Ishikawa (cell line): ENCODE measurements around the gene LAMC3.

Experiments
- CEBPB ChIP-seq: IDR thresholded peaks from 2 replicates; pipeline ENCODE4 v1.6.1; 2012
- CREB1 ChIP-seq: IDR thresholded peaks from 2 replicates; pipeline ENCODE4 v1.6.1; 2012; ENCODE audit warnings: low read depth
- EGR1 ChIP-seq: IDR thresholded peaks from 2 replicates; pipeline ENCODE4 v1.6.1; 2012
- EP300 ChIP-seq: IDR thresholded peaks from 2 replicates; pipeline ENCODE4 v1.6.1; 2012; ENCODE audit warnings: borderline replicate concordance
- FOXM1 ChIP-seq: IDR thresholded peaks from 2 replicates; pipeline ENCODE4 v1.6.1; 2012; ENCODE audit warnings: low read depth, borderline replicate concordance
- MAX ChIP-seq: IDR thresholded peaks from 2 replicates; pipeline ENCODE4 v1.6.1; 2012
- NFIC ChIP-seq: IDR thresholded peaks from 2 replicates; pipeline ENCODE4 v1.6.1; 2012
- RAD21 ChIP-seq: IDR thresholded peaks from 2 replicates; pipeline ENCODE4 v1.6.1; 2012; ENCODE audit warnings: low read depth
- REST ChIP-seq: IDR thresholded peaks from 2 replicates; pipeline ENCODE4 v1.6.1; 2012; ENCODE audit warnings: low read depth, mild to moderate bottlenecking
- TAF1 ChIP-seq: IDR thresholded peaks from 2 replicates; pipeline ENCODE4 v1.6.1; 2012; ENCODE audit warnings: low read depth, mild to moderate bottlenecking
- TCF12 ChIP-seq: IDR thresholded peaks from 2 replicates; pipeline ENCODE4 v1.6.1; 2012; ENCODE audit warnings: low read depth
- TEAD4 ChIP-seq: IDR thresholded peaks from 2 replicates; pipeline ENCODE4 v1.6.1; 2012
- USF1 ChIP-seq: IDR thresholded peaks from 2 replicates; pipeline ENCODE4 v1.6.1; 2012
- YY1 ChIP-seq: IDR thresholded peaks from 2 replicates; pipeline ENCODE4 v1.6.1; 2012; ENCODE audit warnings: low read depth
- ZBTB7A ChIP-seq: IDR thresholded peaks from 2 replicates; pipeline ENCODE4 v1.6.1; 2012; ENCODE audit warnings: low read depth

LAMC3 gene

GRCh38 chr9:131092548-131093440 lies 83.8 kb downstream of the LAMC3 start:
- TF ChIP-seq YY1 (no peak), NFIC (no peak), TAF1 (no peak), RAD21 (no peak), CEBPB (no peak), ZBTB7A (no peak), EP300 (no peak), TCF12 (no peak), CREB1 (no peak), EGR1 (no peak), REST (no peak), MAX (no peak), USF1 (no peak), FOXM1 (no peak)

GRCh38 chr9:131094015-131094414 lies 85.0 kb downstream of the LAMC3 start:
- TF ChIP-seq NFIC (no peak), FOXM1 (no peak), TCF12 (no peak), EP300 (no peak), YY1 (no peak), CEBPB (no peak), EGR1 (no peak), MAX (no peak), RAD21 (no peak), TAF1 (no peak), CREB1 (no peak), REST (no peak), USF1 (no peak), ZBTB7A (no peak), TEAD4 (no peak)

GRCh38 chr9:131094622-131095021 lies 85.6 kb downstream of the LAMC3 start:
- TF ChIP-seq TCF12 = no peak
- no peak for TF ChIP-seq CREB1
- TF ChIP-seq NFIC = no peak
- no peak for TF ChIP-seq REST
- TF ChIP-seq TAF1 = no peak
- TF ChIP-seq ZBTB7A = no peak
- TF ChIP-seq EP300 = no peak
- no peak for TF ChIP-seq CEBPB
- TF ChIP-seq RAD21 = no peak
- TF ChIP-seq MAX = no peak

GRCh38 chr9:131095666-131096268 lies 86.8 kb downstream of the LAMC3 start:
- TF ChIP-seq RAD21 = no peak
- TF ChIP-seq TCF12 = no peak
- no peak for TF ChIP-seq CREB1
- TF ChIP-seq FOXM1 = no peak
- no peak for TF ChIP-seq CEBPB
- no peak for TF ChIP-seq YY1
- TF ChIP-seq NFIC = no peak
- no peak for TF ChIP-seq MAX
- TF ChIP-seq TEAD4 = no peak
- no peak for TF ChIP-seq REST
- TF ChIP-seq EP300 = no peak
- TF ChIP-seq EGR1 = no peak
- no peak for TF ChIP-seq TAF1
- TF ChIP-seq ZBTB7A = no peak
- TF ChIP-seq USF1 = no peak
